ENCODE data around the gene VCAN. TPM values are rescaled to one million over a fixed set of nuclear protein-coding genes. Genes with fewer than 3 reads are reported as not detected.
A peak's percentile ranks its signal among the peaks of the same experiment; 100 is the strongest.

Gene VCAN
- total RNA-seq, 1 donor, result 543 TPM

GRCh38 chr5:83509540-83509939 is 38.0 kb downstream of the VCAN start:
- no peaks in the 10 kb centered on the region for H3K9me3 ChIP-seq (ENCODE audit: low read depth, low read length)
- DNase-seq (ENCODE audit: insufficient read length, low spot score, missing footprints), result no peak
- H4K20me1 ChIP-seq (ENCODE audit: insufficient read depth, low read length), result peaks cover 3% of the 10 kb centered on the region
- no peaks in the 10 kb centered on the region for H3K79me2 ChIP-seq (ENCODE audit: insufficient read depth, low read length)
- no peak overlapping the region for H3K4me3 ChIP-seq (ENCODE audit: insufficient read depth, low read length)
- peaks cover 35% of the 10 kb centered on the region for H3K36me3 ChIP-seq (ENCODE audit: insufficient read depth, low read length)
- no peaks in the 10 kb centered on the region for H3K27me3 ChIP-seq (ENCODE audit: insufficient read depth, low read length)
- peak overlapping the region; percentile 23 for H3K4me2 ChIP-seq (ENCODE audit: insufficient read depth, low read length)
- no peak overlapping the region for H3K27ac ChIP-seq (ENCODE audit: low read depth, low read length)
- H3K4me1 ChIP-seq (ENCODE audit: insufficient read depth, low read length), result peaks cover 11% of the 10 kb centered on the region
- TF ChIP-seq CTCF (IDR thresholded peaks at IDR 0.05; ENCODE audit: extremely low read depth, low read depth, low read length), result no peak
- no peak overlapping the region for H2AFZ ChIP-seq (ENCODE audit: low read length)

- TF ChIP-seq CTCF (IDR thresholded peaks at IDR 0.05; ENCODE audit: extremely low read depth, low read depth, low read length), result no peak
- H2AFZ ChIP-seq (ENCODE audit: low read length), result no peak overlapping the region
- DNase-seq (ENCODE audit: insufficient read length, low spot score, missing footprints), result no peak
- H3K27ac ChIP-seq (ENCODE audit: low read depth, low read length), result peak overlapping the region; percentile 0
- H4K20me1 ChIP-seq (ENCODE audit: insufficient read depth, low read length), result peaks cover 3% of the 10 kb centered on the region
- no peaks in the 10 kb centered on the region for H3K79me2 ChIP-seq (ENCODE audit: insufficient read depth, low read length)
- peaks cover 35% of the 10 kb centered on the region for H3K36me3 ChIP-seq (ENCODE audit: insufficient read depth, low read length)
- H3K4me2 ChIP-seq (ENCODE audit: insufficient read depth, low read length), result peak overlapping the region; percentile 13
- no peak overlapping the region for H3K4me3 ChIP-seq (ENCODE audit: insufficient read depth, low read length)
- H3K9me3 ChIP-seq (ENCODE audit: low read depth, low read length), result no peaks in the 10 kb centered on the region
- H3K4me1 ChIP-seq (ENCODE audit: insufficient read depth, low read length), result peaks cover 11% of the 10 kb centered on the region
- no peaks in the 10 kb centered on the region for H3K27me3 ChIP-seq (ENCODE audit: insufficient read depth, low read length)
Observed at GRCh38 chr5:83510260-83510659, 38.7 kb downstream of the VCAN start.

GRCh38 chr5:83512061-83512745 is 40.7 kb downstream of the VCAN start:
- Histone ChIP-seq H3K36me3 (ENCODE audit: insufficient read depth, low read length) (peaks cover 31% of the 10 kb centered on the region), H3K9me3 (ENCODE audit: low read depth, low read length) (no peaks in the 10 kb centered on the region), H3K79me2 (ENCODE audit: insufficient read depth, low read length) (no peaks in the 10 kb centered on the region), H3K4me3 (ENCODE audit: insufficient read depth, low read length) (no peak overlapping the region), H3K4me2 (ENCODE audit: insufficient read depth, low read length) (no peak overlapping the region), H3K27me3 (ENCODE audit: insufficient read depth, low read length) (no peaks in the 10 kb centered on the region), H3K4me1 (ENCODE audit: insufficient read depth, low read length) (peaks cover 22% of the 10 kb centered on the region), H4K20me1 (ENCODE audit: insufficient read depth, low read length) (peaks cover 3% of the 10 kb centered on the region), H3K27ac (ENCODE audit: low read depth, low read length) (no peak overlapping the region), H2AFZ (ENCODE audit: low read length) (no peak overlapping the region)
- no peak for TF ChIP-seq CTCF (IDR thresholded peaks at IDR 0.05; ENCODE audit: extremely low read depth, low read depth, low read length)
- peak; percentile 21 for DNase-seq (ENCODE audit: insufficient read length, low spot score, missing footprints)

- Histone ChIP-seq H3K79me2 (ENCODE audit: insufficient read depth, low read length) (no peaks in the 10 kb centered on the region), H3K27ac (ENCODE audit: low read depth, low read length) (peak overlapping the region; percentile 13)
Observed at GRCh38 chr5:83513081-83513480, 41.5 kb downstream of the VCAN start.

More at GRCh38 chr5:83513081-83513480, 41.5 kb downstream of the VCAN start:
- DNase-seq (ENCODE audit: insufficient read length, low spot score, missing footprints), result peak; percentile 23
- H3K9me3 ChIP-seq (ENCODE audit: low read depth, low read length), result no peaks in the 10 kb centered on the region
- H3K27me3 ChIP-seq (ENCODE audit: insufficient read depth, low read length), result no peaks in the 10 kb centered on the region
- H3K36me3 ChIP-seq (ENCODE audit: insufficient read depth, low read length), result peaks cover 23% of the 10 kb centered on the region
- TF ChIP-seq CTCF (IDR thresholded peaks at IDR 0.05; ENCODE audit: extremely low read depth, low read depth, low read length), result no peak
- H2AFZ ChIP-seq (ENCODE audit: low read length), result no peak overlapping the region
- peaks cover 3% of the 10 kb centered on the region for H4K20me1 ChIP-seq (ENCODE audit: insufficient read depth, low read length)
- H3K4me3 ChIP-seq (ENCODE audit: insufficient read depth, low read length), result no peak overlapping the region
- peaks cover 31% of the 10 kb centered on the region for H3K4me1 ChIP-seq (ENCODE audit: insufficient read depth, low read length)
- no peak overlapping the region for H3K4me2 ChIP-seq (ENCODE audit: insufficient read depth, low read length)

All from osteoblast (primary cell).